Measurements from ENCODE around the gene PSMG4.

Gene PSMG4

DNA sequence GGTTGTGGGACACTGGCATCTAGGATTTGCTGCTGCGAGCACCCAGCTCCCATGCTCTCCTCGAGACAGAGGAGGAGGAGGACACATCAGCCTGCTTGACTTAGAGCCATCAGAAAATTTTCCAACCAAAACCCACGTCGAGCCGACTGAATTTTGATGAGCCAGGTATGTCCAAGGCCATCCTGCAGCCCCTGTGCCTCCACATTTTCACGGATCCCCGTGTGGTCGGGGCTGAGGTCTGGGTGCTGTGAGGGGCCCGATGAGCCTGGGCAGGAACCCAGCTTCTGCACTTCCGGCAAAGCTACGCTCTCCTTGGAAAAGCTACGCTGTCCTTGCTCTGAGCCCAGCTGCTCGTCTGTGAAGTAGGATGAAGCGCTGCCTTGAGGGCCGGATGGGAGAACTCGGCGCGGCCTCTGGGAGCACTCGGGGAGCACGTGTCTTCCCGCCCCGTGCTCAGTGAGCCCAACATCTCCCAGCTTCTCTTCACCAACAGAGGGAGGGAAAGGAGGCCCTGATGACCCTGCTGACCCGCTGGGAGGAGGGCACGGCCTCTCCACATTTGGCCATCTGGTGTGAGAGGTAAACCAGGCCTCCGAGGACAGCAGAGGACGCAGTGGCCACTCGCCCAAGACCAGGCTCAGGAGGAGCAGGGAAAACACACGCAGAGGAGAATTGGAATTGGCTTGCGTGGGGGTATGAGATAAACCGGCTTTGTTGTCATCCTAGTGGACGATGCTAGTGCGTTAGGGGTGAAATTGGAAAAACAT, 33.9 kb downstream of the PSMG4 start:
- DNase-seq, result no peak

DNA sequence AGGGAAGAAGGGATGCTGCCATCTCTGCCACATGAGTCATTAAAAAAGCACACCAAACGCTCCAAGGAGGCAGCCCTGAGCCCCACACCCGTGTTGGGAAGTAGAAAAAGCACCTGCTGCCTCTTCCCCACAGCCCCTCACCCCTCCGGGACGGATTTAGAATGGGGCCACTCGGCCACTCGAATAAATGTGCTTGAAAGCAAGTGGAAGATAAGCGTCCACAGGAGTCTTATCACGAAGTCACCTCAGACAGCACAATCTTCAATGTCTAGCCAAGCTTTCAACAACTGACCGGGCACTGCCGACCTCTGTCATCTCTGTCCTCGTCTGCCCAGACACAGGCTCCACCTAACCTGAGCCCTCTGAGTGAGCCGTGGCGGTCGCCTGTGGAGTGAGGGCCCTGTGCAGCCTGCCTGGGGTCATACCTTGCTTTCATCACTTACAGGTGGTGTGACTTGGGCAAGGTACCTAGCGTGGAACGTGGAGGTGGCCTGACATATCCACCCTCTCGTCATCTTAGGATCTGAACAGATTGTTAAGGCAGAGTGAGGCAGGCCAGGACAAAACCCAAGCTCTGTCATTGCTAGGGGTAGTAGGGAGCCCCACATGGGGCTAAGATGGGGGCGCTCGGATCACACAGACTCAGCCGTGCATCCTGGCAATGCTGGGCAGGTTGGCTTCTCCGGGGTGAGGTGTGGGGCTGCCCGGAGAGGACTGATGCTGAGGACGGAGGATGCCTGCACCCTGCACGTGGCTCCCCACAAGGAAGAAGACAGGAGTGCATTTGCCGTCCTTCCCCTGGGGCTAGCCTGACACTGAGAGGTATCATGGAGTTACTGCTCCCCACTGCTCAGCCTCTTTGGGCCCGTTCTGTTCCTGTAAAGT, 34.8 kb downstream of the PSMG4 start:
- DNase-seq, result no peak

DNA sequence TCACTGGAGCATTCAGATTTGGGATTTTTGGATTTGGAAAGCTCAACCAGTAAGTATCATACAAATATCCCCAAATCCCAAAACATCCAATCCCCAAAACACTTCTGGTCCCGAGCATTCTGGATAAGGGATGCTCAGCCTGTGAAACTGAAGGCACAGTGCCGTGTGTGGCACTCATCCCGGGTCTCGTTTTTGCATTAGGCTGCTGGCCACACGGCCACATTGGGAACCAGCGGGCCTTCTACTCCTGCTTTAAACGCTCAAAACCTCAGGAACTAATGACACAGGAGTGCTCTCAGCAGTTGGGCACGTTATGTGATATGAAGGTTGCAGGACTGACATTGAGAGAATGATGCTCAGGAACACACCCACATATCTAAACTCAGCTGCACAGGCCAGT, 35.6 kb downstream of the PSMG4 start:
- no peak for DNase-seq

- peak; percentile 37 for DNase-seq
These were observed 36.4 kb downstream of the PSMG4 start for GRCh38 chr6:3294921-3295871.

GRCh38 chr6:3296078-3296477, 37.3 kb downstream of the PSMG4 start:
- DNase-seq, result no peak

DNA sequence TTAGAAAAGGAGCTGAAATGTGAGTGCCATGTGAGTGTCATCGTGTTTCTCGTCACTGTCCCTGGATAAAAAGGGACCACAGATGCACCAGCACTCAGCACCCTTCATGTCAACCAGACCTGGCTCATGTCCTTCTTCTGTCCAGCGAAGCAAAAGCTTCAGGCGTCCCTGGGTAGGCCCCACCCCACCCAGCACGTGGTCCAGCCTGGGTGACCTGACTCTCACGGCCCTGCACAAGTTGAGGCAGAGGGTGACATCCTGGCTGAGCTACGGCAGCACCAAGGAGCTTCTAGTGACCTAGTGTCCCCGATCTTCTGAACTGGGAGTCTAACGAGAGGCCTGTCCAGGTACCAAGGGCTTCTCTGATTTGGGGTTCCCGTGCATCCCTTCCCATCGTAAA, 37.8 kb downstream of the PSMG4 start:
- no peak for DNase-seq

GRCh38 chr6:3297006-3297405, 38.3 kb downstream of the PSMG4 start:
- no peak for DNase-seq

- no peak for DNase-seq
These were observed 39.2 kb downstream of the PSMG4 start for GRCh38 chr6:3297909-3298308.

DNA sequence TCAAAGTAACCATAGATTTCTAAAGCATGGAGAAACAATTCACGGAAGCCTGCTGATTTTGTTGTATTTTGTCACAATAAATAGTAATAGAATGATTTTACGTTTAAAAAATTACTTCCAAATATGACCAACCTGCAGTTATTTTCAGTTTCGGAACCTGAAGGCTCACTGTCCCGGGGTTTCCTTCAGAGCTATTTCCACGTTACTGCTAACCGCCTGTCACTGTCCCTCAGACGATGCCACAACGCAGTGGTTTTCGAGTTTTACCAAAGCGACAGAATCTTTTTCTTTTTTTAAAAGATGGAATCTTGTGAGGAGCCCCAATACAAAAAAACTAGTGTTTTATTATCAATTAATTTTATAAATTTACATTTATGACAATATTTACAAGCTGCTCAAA, 40.5 kb downstream of the PSMG4 start:
- no peak for DNase-seq

GRCh38 chr6:3301506-3301905, 42.8 kb downstream of the PSMG4 start:
- DNase-seq, result no peak

DNA sequence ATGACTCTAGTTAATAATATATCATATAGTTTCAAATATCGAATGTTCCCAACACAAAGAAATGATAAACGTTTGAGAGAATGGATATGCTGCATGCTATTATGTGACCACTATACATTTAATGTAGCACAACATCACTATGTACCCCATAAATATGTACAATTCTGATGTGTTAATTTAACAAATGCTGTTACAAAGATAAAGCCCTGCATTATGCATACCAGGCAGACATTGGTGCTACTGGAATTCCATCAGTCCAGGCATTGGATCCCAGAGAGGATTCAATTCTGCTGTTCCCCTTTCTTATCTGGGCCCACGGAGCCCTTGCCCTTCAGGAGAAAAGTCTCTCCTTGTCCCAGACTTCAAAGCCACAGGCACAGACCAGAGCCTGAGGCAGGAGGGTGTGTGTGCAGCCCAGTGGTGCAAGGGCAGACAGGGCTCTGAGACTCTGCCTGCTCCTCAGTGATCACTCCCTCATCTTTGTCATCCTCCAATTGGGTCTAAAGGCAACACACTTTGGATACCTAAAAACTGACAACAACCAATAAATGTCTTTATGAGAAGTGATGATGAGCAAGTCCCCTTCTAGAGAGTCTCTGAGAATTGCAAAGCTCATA, 45.2 kb downstream of the PSMG4 start:
- no peak for DNase-seq

- DNase-seq, result no peak
These were observed 45.9 kb downstream of the PSMG4 start for GRCh38 chr6:3304500-3305215.

GRCh38 chr6:3305216-3305565, 46.4 kb downstream of the PSMG4 start:
- DNase-seq, result no peak

DNA sequence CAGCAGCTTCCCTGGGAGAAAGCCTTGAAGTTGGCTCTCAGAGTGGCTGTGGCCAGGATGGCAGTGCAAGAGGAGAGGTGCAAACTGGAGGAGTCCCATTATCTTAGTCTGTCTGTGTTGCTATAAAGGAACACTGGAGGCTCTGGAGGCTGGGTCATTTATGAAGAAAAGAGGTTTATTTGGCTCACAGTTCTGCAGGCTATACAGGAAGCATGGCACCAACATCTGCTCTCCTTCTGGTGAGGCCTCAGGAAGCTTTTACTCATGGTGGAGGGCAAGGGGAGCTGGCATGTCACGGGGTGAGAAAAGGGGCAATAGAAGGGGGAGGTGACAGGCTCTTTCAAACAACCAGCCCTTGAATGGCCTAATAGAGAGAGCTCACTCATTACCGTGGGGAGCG, 47.1 kb downstream of the PSMG4 start:
- DNase-seq, result no peak

- no peak for DNase-seq
These were observed 48.1 kb downstream of the PSMG4 start for GRCh38 chr6:3306848-3307247.

- no peak for DNase-seq
These were observed 48.7 kb downstream of the PSMG4 start for GRCh38 chr6:3307436-3307835.

DNA sequence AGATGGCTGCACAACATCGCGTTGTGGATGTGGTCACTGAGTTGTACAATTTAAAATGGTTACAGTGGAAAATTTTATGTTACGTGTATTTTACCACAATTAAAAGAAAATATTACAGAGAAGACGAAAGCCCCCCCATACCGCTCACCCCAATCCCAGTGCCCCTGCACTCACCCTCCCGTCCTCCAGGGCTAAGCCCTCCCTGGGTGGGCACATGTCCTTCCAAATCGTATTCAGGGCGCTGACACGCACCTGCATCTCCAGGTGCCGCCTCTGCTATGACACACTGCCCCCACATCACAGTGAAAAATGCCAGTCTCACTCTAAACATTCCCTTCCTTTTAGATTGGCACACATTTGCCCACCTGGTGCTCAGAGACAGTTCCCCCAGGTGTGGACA, 49.4 kb downstream of the PSMG4 start:
- no peak for DNase-seq

DNA sequence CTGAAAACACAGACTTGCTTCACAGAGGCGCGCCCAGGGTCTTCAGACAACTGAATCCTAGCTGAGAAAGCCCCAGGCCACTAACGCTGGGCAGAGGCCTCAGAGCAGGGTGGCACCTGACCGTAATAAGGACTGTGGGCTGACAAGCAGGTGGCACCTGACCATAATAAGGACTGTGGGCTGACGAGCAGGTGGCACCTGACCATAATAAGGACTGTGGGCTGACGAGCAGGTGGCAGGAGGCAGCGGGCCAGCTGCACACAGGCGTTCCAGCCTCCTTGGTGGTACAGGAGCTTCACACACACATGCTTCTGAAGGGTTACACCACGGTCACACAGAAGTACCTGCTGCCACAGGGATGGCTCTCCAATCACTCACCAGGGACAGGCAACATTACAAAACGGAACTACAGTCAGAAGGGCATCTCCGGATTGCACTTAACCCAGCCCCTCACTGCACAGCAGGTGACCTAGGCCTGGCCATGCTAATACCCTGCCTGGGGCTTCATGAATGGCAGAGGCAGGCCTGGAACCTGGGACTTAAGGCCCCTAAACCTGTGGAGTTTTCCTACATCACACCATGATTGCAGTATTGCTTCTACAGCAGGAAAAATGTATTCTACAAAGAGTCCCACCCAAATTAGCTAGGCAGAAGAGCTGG, 50.8 kb downstream of the PSMG4 start:
- DNase-seq, result peak; percentile 72

- DNase-seq, result no peak
These were observed 51.3 kb downstream of the PSMG4 start for GRCh38 chr6:3310051-3310448.

- no peak for DNase-seq
These were observed 52.0 kb downstream of the PSMG4 start for GRCh38 chr6:3310703-3311102.

DNA sequence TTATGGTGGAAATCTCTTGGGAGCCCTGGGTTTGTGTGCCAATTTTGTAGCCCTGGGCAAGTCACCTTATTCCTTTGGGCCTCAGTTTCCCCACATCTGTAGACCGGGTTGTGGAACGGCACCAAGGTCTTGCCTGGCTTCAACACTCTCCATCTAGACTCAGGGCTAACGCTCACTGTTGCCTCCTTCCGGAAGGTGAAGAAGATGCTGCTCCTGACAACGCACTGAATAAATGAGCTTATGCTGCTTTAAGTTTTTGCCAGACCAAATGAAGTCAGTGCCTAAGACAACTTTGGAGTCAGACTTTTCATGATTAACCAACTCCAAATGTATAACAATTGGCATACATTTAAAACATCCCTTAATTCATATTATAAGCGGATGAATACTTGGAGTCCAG, 53.1 kb downstream of the PSMG4 start:
- DNase-seq, result no peak
